ENCODE measurements around the gene IMMP2L.

DNA sequence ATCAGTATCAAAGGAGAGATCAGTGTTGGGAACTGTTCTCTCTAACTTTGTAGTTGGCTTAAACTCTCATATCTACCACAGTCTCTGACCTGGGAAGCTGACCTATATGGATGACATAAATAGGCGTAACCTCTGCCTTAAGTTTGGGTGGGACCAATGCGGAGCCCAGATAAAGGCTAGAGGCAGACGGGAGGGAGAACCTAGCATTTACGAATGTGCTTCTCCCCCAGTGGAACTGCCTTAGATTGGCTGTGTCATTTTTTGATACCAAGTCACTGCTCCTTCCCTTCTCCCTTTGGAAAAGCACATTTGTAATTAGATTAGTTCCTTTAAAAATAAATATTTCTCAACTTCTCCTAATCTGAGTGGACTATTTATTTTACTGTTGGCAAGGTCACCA is 495.0 kb downstream of the IMMP2L start:
- no peak for TF ChIP-seq CTCF (IDR thresholded peaks at IDR 0.05; ENCODE audit: extremely low read depth in 1 of 2, insufficient read depth in 1 of 2, low read depth in 1 of 2, low read length in 2 of 2)
- TF ChIP-seq POLR2AphosphoS5 (IDR thresholded peaks at IDR 0.05; ENCODE audit: insufficient read depth, low read depth, low read length): no peak
- TF ChIP-seq EZH2 (IDR thresholded peaks at IDR 0.05; ENCODE audit: borderline replicate concordance, low read depth, low read length, severe bottlenecking): no peak
- TF ChIP-seq MAX (IDR thresholded peaks at IDR 0.05; ENCODE audit: insufficient read depth, insufficient read length): no peak
- TF ChIP-seq POLR2A (IDR thresholded peaks at IDR 0.05; ENCODE audit: low read depth, low read length): no peak
